K562 (cell line): ENCODE data around the gene LRRC8E. TPM values are rescaled to one million over a fixed set of nuclear protein-coding genes. Genes with fewer than 3 reads are reported as not detected.

Experiments used
- CBX8 ChIP-seq: fragments of 200-600 bp; sonication (generic); IDR thresholded peaks from 2 replicates; pipeline ENCODE4 v1.6.1; 2012; ENCODE audit warnings: borderline replicate concordance, mixed run types, low read depth, mild to moderate bottlenecking, moderate library complexity, mixed read lengths, low read length, control low read depth, inconsistent platforms; ENCODE audit not compliant: poor library complexity, severe bottlenecking; ENCODE audit errors: extremely low read depth
- CEBPB ChIP-seq: fragments of 450-650 bp; IDR thresholded peaks from 2 replicates; pipeline ENCODE4 v1.6.1; 2016; ENCODE audit warnings: missing genetic modification characterization, missing compliant biosample characterization
- EZH2 ChIP-seq: IDR thresholded peaks from 2 replicates; pipeline ENCODE4 v1.6.1; 2012; ENCODE audit warnings: low read depth, mild to moderate bottlenecking, inconsistent platforms, low read length, borderline replicate concordance
- HDAC3 ChIP-seq: fragments of 450-650 bp; IDR thresholded peaks from 2 replicates; pipeline ENCODE4 v1.6.1; 2018; ENCODE audit warnings: borderline replicate concordance, mild to moderate bottlenecking, moderate library complexity; ENCODE audit not compliant: partially characterized antibody
- HLTF ChIP-seq: fragments of 450-650 bp; IDR thresholded peaks from 2 replicates; pipeline ENCODE4 v1.6.1; 2016
- NFE2L1 ChIP-seq: fragments of 450-650 bp; IDR thresholded peaks from 2 replicates; pipeline ENCODE4 v1.6.1; 2016; ENCODE audit warnings: missing genetic modification characterization, low read depth, mild to moderate bottlenecking, missing compliant biosample characterization, moderate library complexity, borderline replicate concordance
- SLC30A9 ChIP-seq: fragments of 250-450 bp; sonication (Bioruptor Pico); IDR thresholded peaks from 2 replicates; pipeline ENCODE4 v1.8.0; 2022; ENCODE audit warnings: mild to moderate bottlenecking, moderate library complexity
- TBP ChIP-seq: optimal IDR thresholded peaks from 2 replicates; pipeline ENCODE3; 2011; ENCODE audit warnings: low read depth, low read length, improper control_type of control experiment
- ZNF184 ChIP-seq: sonication (generic); formaldehyde crosslinking; IDR thresholded peaks from 2 replicates; pipeline ENCODE4 v1.5.0; 2020; ENCODE audit warnings: missing genetic modification reagents
- ZNF311 ChIP-seq: fragments of 250-450 bp; sonication (Bioruptor Pico); IDR thresholded peaks from 2 replicates; pipeline ENCODE4 v1.4.0; 2020; ENCODE audit warnings: mild to moderate bottlenecking, moderate library complexity
- ZNF354B ChIP-seq: fragments of 250-450 bp; sonication (Bioruptor Pico); IDR thresholded peaks from 2 replicates; pipeline ENCODE4 v1.4.0; 2020
- ZNF764 ChIP-seq: fragments of 250-450 bp; sonication (Bioruptor Pico); IDR thresholded peaks from 2 replicates; pipeline ENCODE4 v1.4.0; 2020; ENCODE audit warnings: low read depth, mild to moderate bottlenecking, moderate library complexity
- polyA plus RNA-seq, 8 experiments: library from polyadenylated mRNA; depleted of rRNA in 4 of 8; stranded (reverse) in 5 of 8; unstranded in 3 of 8; fragments of >200 nt; fragmentation: Nextera tagmentation in 2 of 8; fragmentation: Illumina TruSeq in 1 of 8; extraction: Ambion mirVana in 2 of 8; extraction: Trizol in 1 of 8; gene quantifications; 2 replicates each; pipeline versions ENCODE4 v1.2.1 to v1.2.3, GENCODE V29; 2011 to 2014; ENCODE audit warnings: inconsistent platforms in 1 of 8, missing spikeins in 1 of 8
- total RNA-seq, 7 experiments: library from RNA; depleted of rRNA in 6 of 7; stranded (reverse); fragments of >200 nt in 6 of 7; fragmentation: Illumina TruSeq in 2 of 7; extraction: Trizol in 2 of 7; gene quantifications; 2 replicates each; pipeline versions ENCODE4 v1.2.1 to v1.2.3, GENCODE V29; 2011 to 2021; ENCODE audit warnings: low replicate concordance in 1 of 7
- TF ChIP-seq, protein P1 (sequence below): fragments of 450-650 bp; IDR thresholded peaks from 2 replicates; pipeline ENCODE4 v1.6.1; 2016; ENCODE audit warnings: low read depth
- TF ChIP-seq, protein P2 (sequence below): fragments of 250-450 bp; sonication (Bioruptor Pico); IDR thresholded peaks from 2 replicates; pipeline ENCODE4 v1.4.0; 2020; ENCODE audit warnings: mild to moderate bottlenecking
- TF ChIP-seq, protein P3 (sequence below): IDR thresholded peaks from 2 replicates; pipeline ENCODE4 v1.6.1; 2011; ENCODE audit warnings: borderline replicate concordance, low read depth, mild to moderate bottlenecking, moderate library complexity, low read length; ENCODE audit not compliant: insufficient read depth, poor library complexity, severe bottlenecking

The LRRC8E gene
- total and polyA plus RNA-seq, 9 of the 15 experiments (the other 6 are each of a cell fraction or from before 2014, with no cell fraction given), result 0.08 to 5.7 (median 3.5) TPM; not detected in 1

DNA sequence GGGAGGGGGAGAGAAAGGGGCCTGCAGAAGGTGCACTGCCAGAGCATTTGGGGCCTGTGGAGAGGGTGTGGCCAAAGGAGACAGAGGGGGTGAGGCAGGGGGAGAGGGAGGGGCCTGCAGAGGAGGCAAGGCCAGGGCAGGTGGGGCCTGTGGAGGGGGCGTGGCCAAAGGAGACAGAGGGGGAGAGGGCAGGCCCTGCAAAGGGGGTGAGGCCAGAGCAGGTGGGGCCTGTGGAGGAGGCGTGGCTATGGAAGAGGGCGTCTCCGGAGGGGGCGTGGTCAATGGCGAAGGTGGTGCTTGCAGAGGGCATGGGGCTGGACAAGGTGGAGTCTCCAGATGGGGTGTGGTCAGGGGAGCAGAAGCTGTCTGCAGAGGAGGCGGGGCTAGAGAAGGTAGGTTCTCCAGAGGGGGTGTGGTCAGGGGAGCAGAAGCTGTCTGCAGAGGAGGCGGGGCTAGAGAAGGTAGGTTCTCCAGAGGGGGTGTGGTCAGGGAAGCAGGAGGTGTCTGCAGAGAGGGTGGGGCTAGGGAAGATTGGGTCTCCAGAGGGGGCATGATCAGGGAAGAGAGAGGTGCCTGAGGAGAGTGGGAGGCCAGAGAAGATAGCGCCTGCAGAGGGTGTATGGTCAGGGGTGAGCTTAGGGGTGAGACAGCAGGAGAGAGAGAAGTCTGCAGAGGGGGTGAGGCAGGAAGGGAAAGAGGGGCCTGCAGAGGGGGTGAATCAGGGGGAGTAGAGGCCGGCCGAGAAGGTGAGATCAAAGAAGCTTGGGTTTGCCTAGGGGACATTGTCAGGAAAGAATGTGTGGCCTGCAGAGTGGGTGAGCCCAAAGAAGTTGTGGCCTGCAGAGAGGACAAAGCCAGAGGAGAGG is 17.5 kb upstream of the LRRC8E start (continued):
- TF ChIP-seq, protein P1, sequence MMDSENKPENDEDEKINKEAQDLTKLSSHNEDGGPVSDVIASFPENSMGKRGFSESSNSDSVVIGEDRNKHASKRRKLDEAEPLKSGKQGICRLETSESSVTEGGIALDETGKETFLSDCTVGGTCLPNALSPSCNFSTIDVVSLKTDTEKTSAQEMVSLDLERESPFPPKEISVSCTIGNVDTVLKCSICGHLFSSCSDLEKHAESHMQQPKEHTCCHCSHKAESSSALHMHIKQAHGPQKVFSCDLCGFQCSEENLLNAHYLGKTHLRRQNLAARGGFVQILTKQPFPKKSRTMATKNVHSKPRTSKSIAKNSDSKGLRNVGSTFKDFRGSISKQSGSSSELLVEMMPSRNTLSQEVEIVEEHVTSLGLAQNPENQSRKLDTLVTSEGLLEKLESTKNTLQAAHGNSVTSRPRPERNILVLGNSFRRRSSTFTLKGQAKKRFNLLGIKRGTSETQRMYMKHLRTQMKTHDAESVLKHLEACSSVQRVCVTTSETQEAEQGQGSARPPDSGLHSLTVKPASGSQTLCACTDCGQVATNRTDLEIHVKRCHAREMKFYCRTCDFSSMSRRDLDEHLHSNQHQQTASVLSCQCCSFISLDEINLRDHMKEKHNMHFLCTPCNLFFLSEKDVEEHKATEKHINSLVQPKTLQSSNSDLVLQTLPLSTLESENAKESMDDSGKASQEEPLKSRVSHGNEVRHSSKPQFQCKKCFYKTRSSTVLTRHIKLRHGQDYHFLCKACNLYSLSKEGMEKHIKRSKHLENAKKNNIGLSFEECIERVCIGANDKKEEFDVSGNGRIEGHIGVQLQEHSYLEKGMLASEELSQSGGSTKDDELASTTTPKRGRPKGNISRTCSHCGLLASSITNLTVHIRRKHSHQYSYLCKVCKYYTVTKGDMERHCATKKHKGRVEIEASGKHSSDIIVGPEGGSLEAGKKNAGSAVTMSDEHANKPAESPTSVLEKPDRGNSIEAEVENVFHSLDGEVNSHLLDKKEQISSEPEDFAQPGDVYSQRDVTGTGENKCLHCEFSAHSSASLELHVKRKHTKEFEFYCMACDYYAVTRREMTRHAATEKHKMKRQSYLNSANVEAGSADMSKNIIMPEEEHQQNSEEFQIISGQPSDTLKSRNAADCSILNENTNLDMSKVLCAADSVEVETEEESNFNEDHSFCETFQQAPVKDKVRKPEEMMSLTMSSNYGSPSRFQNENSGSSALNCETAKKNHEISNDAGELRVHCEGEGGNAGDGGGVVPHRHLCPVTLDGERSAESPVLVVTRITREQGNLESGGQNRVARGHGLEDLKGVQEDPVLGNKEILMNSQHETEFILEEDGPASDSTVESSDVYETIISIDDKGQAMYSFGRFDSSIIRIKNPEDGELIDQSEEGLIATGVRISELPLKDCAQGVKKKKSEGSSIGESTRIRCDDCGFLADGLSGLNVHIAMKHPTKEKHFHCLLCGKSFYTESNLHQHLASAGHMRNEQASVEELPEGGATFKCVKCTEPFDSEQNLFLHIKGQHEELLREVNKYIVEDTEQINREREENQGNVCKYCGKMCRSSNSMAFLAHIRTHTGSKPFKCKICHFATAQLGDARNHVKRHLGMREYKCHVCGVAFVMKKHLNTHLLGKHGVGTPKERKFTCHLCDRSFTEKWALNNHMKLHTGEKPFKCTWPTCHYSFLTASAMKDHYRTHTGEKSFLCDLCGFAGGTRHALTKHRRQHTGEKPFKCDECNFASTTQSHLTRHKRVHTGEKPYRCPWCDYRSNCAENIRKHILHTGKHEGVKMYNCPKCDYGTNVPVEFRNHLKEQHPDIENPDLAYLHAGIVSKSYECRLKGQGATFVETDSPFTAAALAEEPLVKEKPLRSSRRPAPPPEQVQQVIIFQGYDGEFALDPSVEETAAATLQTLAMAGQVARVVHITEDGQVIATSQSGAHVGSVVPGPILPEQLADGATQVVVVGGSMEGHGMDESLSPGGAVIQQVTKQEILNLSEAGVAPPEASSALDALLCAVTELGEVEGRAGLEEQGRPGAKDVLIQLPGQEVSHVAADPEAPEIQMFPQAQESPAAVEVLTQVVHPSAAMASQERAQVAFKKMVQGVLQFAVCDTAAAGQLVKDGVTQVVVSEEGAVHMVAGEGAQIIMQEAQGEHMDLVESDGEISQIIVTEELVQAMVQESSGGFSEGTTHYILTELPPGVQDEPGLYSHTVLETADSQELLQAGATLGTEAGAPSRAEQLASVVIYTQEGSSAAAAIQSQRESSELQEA, result no peak
- TF ChIP-seq EZH2 (no peak), ZNF311 (no peak), NFE2L1 (no peak), CBX8 (no peak), TBP (peak; percentile 42), ZNF184 (CRISPR knock-in tag) (no peak), SLC30A9 (no peak), CEBPB (tag) (no peak), ZNF764 (CRISPR knock-in tag) (no peak), ZNF354B (CRISPR knock-in tag) (no peak), HLTF (peak; percentile 36; the same call in 1 of the 2 replicates), HDAC3 (no peak)
- TF ChIP-seq, protein P2, sequence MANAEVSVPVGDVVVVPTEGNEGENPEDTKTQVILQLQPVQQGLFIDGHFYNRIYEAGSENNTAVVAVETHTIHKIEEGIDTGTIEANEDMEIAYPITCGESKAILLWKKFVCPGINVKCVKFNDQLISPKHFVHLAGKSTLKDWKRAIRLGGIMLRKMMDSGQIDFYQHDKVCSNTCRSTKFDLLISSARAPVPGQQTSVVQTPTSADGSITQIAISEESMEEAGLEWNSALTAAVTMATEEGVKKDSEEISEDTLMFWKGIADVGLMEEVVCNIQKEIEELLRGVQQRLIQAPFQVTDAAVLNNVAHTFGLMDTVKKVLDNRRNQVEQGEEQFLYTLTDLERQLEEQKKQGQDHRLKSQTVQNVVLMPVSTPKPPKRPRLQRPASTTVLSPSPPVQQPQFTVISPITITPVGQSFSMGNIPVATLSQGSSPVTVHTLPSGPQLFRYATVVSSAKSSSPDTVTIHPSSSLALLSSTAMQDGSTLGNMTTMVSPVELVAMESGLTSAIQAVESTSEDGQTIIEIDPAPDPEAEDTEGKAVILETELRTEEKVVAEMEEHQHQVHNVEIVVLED (CRISPR knock-in tag), result no peak
- TF ChIP-seq, protein P3, sequence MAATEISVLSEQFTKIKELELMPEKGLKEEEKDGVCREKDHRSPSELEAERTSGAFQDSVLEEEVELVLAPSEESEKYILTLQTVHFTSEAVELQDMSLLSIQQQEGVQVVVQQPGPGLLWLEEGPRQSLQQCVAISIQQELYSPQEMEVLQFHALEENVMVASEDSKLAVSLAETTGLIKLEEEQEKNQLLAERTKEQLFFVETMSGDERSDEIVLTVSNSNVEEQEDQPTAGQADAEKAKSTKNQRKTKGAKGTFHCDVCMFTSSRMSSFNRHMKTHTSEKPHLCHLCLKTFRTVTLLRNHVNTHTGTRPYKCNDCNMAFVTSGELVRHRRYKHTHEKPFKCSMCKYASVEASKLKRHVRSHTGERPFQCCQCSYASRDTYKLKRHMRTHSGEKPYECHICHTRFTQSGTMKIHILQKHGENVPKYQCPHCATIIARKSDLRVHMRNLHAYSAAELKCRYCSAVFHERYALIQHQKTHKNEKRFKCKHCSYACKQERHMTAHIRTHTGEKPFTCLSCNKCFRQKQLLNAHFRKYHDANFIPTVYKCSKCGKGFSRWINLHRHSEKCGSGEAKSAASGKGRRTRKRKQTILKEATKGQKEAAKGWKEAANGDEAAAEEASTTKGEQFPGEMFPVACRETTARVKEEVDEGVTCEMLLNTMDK, result no peak
